Transverse colon (tissue), 3 donors: ENCODE results near the gene PCSK6.

Experiments used
- CTCF ChIP-seq, 5 experiments: fragments of 200-600 bp in 3 of 5; fragments of 450-650 bp in 2 of 5; sonication (generic) in 3 of 5; IDR thresholded peaks; 1 replicate in 2 of 5; 2 replicates in 3 of 5; pipeline ENCODE4 v1.5.1; 2016 to 2017; ENCODE audit warnings: antibody characterized with exemption in 5 of 5, inconsistent platforms in 3 of 5, mild to moderate bottlenecking in 2 of 5, moderate library complexity in 1 of 5
- POLR2A ChIP-seq: fragments of 450-650 bp; IDR thresholded peaks from one replicate; pipeline ENCODE4 v1.6.1; 2016; ENCODE audit warnings: antibody characterized with exemption, mild to moderate bottlenecking, moderate library complexity

DNA sequence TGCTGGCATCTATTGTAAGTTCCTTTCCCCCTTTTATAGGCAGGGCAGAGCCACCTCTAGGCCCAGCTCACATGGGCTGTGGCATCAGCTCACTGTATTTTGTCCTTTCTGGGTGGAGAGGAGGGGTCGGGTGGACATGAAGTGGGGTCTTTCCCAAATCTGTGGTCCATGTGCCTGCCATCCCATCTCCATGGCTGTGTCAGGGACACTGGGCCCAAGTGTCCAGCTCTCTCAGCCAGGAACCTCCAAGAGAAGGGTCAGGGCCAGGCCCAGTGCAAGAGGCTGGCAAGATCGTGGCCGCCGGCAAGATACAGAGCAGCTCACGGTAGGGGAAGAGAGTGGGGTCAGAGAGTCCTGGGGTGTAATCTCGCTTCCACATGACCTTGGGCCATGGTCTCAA, 85.3 kb downstream of the PCSK6 start:
- TF ChIP-seq CTCF (IDR thresholded peaks at IDR 0.05): no peak
- no peak for TF ChIP-seq POLR2A
